IPS-NIHi11 (cell line): ENCODE data around the gene CAT.
A peak's percentile ranks its signal among the peaks of the same experiment; 100 is the strongest.

ENCODE experiments used
- DNase-seq: peaks from one replicate; pipeline ENCODE4 v3.0.0; 2012; ENCODE audit warnings: mixed read lengths, low spot score

CAT gene

DNA sequence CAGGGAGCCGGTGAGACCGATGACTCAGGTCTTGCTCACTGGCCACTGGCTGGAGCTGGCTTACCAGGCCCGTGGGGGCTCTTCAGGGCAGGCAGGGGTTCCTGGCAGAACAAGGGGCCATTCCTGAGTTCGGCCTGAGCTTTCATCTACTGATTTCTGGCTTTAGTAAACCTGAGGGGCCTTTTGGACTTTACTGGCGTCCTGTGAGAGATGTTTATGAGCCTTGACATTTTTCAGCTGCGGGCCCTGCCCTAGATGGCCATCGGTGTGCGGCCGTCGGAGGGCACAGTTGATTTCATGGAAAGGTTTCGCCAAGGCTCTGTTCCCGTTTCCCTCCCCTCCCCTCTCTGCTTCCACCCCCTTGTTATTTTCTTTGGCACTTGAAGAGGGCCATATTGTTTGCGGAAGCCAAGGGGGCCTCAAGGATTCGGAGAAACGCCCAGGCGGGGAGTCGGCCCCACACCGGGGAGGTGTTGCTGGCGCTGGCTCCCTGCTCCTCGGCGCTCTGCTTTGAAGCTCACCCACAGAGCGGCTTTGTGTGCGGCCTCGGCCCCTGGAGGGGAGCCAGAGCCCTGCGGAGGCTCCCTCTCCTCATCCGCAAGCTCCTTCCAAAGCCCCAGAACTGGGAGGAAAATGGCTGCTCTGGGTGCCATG, 57.1 kb downstream of the CAT start:
- no peak for DNase-seq

DNA sequence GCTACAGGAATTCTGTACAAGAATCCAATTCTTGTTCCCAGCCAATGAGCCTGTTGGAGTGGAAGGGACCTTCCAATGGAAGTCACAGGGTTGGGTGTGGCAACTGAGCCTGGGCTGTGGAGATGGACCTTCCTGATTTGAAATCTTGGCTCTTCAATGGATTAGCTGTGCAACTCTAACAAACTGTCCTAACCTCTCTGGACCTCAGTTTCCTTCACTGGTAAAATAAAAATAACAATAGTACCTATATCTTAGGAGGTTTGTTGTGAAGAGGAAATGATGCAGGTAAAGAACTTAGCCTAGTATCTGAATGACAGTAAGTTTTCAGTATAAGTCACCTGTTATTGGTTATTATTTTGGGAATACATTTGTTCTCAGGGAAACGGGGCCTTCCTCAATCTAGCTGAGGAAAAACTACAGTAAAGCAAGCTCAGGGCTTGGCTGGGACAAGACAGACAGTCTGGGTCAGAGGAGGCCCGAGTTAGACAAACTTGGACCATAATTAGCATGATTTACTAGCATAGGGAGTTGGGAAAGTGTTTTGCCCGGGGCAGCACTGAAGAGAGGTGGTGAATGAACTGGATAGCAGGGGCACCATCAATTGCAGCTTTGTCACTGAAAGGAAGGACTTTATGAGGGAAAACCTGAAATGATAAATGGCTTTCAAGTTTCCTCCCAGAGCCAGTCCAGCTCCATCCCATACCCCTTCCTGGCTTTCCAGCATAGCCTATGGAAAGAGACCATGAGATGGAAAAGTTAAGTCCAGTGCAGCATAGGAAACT, 61.2 kb downstream of the CAT start:
- no peak for DNase-seq

DNA sequence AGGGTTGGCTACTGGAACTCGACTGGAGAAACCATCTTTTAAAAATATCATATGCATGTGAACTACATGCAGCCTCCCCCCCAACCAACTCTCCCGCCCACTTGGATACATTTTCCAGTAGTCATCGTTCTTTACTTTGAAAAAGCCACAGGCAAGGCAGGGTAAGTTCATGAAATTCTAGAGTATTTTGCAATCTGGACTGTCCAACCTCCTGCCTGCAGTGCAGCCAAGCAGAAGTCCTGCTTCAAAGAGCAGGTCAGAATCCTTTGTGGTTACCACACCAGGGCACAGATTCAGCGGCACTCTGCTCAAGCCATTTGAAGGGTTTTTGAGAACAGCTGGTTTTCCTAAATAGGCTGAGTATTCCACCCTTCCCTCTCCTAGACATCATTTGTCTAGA, 62.8 kb downstream of the CAT start:
- peak; percentile 38 for DNase-seq

DNA sequence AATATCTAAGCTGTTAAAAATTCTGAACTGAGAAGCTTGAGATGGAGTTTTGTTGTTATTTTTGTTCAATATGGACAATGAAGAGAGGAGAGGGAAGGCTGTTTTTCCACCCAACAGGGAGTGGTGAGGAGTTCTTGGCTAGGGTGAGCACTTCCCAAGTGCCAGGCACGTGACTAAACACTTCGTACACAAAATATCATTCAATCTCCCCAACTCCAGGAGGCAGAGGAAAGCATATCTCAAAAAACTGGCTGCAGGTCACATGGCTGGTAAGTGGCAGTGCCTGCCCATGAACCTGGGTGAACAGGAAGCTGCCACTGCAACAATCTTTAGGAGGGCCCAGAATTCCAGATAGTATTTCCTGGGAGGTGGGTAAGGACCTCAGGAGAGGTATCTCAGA, 63.2 kb downstream of the CAT start:
- no peak for DNase-seq

DNA sequence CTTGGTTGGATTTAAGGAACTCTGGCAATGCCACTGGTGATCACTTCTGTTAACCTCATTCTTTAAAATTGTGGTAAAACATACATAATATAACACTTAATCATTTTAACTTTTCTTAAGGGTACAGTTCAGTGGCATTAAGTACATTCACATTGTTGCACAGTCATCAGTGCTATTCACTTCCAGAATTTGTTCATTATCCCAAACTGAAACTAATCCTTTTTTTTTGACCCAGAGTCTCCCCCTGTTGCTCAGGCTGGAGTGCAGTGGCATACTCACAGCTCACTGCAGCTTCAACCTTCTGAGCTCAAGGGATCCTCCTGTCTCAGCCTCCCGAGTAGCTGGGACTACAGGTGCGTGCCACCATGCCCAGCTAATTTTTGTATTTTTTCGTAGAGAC, 64.2 kb downstream of the CAT start:
- no peak for DNase-seq

DNA sequence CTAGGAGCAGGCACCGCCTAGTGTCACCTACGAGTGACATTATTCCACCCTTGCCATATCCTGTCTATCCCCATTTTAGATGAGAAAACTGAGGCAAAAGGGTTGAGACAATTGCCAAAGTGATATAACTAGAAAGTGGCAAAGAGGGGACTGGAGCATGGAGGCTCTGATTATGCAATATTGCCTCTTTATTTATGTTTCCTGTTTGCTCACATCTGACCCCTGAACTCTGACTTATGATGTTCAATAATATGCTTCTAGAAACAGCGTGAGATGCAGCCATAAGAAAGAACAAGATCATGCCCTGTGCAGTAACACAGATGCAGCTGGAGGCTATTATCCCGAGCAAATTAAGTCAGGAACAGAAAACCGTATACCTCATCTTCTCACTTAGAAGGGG, 67.1 kb downstream of the CAT start:
- no peak for DNase-seq

DNA sequence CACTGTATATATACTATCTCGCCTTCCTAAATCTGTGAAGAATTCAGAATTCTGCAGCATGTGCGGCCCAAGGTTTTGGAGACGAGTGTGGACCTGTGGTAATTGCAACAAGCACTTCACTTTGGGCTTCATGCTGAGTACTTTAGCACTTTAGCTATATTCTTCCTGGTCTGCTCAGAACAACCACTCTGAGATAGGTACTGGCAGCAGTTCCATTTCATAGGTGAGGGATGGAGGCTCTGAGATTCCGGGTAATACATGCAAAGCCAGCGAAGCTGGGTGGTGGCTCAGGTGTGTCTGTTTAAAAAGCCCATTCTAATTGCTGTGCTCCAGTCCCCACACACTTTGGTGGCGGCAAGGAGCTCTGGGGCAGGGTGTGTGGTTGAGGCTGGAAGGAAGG, 68.4 kb downstream of the CAT start:
- no peak for DNase-seq

DNA sequence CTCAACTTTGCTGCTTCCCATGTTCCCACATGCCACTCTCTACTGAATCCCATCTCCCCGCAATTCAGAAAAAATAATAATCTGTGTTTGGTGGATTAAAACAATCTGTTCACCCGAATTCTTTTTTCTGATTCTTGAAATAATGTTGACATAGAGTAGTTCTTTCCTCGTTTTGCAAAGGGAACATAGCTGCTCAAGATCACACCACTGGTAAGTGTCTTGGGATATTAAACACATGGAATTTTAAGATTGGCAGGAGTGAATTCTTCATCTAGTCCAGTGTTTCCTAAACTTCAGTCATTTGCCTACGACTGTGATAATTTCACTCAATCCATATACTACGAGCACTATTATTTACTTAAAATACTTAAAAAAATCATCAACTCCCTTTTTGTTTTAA, 68.9 kb downstream of the CAT start:
- DNase-seq = no peak

DNA sequence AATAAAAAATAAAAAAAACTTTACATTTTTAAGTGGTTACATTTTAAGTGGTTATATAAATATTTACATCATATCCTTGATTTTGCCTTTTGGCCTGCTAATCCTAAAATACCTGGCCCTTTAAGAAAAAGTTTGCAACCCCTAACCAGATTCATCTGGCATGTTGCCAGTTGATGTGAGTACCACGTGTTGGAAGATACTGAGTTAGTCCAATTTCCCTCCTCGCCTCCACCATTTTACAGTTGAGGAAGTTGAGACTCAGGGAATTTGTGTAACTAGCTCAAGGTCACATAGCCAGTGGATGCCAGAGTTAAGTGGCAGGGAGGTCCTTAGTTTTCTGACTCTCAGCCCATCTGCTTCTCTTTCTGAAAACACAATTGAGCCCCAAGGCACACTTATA, 69.8 kb downstream of the CAT start:
- DNase-seq = no peak

DNA sequence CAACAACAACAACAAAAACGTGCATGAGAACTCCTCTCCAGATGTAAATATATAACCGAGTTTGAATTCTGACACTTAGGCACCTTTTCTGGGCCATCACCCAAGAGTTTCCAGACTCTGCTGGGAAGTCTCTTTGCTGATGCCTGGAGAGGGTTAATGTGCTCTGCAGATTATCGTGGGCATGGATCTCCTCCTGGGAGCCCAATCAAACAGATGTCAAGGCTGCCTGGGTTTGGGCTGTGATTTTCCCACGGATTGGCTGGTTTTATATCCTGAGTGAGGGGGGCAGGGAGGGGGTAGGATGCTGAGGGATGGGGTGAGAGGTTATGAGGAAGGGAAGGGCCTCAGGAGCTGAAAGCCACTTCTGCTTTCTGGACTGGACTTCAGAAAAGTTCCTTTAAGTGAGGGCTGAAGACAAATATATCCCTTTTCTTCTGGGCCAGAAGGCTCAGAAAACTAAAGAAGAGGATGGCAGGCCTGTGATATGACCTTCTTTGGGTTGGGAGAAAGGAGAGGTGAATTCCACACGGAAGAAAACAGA, 70.7 kb downstream of the CAT start:
- DNase-seq = no peak

DNA sequence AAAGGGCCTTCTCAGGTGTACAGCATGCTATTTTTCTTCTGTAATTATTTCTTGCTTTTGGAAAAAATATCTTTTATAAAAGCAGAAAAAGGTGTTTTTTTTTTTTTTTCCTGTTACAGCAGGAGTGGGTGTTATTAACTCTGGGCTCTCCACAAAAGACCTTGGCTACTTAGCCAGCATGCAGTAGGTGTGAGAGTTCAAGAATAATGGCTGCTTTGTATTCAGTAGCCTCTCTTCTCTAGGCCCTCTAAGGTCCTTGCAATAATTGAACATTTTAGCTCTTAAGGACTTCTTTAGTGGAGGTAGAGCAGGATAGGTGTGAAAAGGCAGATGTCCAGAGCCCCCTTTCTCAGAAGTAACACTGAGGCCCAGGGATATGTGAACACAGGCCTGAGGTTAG, 71.5 kb downstream of the CAT start:
- no peak for DNase-seq

DNA sequence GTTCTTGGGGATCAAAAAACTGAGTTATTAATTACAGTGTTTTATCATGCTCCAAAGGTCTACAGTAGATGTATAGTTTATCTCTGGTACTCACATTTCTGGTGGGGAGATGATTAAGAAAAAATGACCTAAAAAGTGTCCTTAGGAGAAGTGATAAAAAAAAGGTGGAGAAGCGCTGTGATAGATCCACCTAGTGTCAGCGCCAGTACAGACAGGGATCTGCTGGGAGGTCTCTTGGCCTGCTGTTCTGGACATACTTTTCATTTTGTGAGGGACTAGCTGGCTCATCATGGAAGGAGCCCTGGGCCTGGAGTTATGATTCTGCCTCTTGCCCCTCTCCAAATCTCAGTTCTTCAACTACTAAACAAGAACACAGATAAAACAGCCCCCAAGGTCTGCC, 71.9 kb downstream of the CAT start:
- DNase-seq = no peak

DNA sequence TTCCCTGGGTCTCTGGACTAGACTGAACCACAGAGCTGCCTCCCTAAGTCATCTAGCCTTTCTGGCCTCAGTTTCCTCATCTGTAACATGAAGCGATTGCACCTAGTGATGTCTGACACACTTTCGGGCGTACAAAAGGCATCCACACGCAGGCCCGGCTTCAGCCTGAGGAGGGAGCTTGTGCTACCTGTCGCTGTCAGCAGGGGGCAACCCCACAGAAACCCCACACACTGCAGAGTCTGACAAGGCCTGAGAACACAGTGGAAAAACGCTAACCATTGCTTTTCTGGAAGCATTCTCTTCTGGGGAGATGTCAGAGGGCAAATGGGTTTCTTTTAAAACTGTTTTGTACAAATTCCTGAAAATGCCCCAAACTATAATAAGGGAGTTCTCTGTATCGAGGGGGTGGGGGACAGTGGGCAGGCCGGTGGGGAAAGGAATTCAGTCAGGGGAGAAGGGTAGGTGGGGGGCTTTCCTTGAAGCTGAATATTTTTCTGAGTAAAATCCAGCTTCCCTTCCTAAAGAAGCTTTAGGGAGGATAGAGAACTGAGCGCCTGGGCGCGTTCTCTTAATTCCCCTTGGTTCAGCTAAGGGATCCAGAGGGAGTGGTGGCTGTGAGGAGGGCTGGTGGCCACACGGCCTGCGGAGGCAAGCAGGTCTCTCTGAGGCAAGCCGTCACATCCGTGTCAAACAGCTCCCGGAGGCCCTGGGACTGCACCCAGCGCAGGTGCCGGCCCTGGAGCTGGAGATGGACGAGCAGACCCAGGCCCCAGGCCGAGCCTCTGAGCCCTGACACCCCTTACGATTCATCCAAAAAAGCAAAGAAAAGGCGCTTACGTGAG, 74.3 kb downstream of the CAT start:
- peak; percentile 84 for DNase-seq

DNA sequence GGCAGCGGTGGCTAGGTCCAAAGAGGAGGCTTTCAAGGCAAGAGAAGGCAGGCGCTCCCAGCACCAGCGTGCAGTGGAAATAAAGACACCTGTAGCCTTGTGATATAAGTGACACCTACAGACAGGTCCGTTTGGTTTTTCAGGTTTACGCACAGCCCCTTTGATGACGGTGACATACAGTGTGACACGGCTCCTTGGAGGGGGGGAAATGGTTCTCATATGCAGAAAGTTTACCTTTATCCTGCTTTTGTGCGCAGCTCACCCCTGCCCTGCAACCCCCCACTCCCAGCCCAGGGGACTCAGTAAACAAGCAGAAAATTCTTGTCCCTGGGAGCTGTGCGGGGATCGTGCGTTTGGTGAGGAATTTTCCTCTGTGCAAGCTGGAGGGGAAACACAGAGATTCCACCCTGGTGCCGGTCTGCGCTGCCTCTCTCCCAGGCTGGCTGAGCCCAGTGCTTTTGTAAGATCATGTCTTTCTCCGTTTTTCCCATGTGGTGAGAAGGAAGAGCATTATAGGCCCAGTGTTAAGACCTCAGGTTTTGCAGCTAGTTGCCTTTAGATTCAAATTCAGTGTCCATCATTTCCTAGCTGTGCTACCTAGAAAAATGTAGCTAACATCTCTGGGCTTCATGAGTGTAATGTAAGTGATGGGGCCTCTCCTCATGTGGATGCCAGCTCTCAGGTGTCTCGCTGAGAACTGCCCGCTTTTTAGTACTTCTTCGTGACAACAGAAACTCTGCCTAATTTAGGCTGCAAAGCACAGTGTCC, 75.1 kb downstream of the CAT start, which contains the start of gene ELF5:
TSS of gene ELF5 (minus strand) at position 113 of the 768 bp plus-strand sequence. CDS start 8,045 bp downstream, outside the sequence.
- DNase-seq = no peak

DNA sequence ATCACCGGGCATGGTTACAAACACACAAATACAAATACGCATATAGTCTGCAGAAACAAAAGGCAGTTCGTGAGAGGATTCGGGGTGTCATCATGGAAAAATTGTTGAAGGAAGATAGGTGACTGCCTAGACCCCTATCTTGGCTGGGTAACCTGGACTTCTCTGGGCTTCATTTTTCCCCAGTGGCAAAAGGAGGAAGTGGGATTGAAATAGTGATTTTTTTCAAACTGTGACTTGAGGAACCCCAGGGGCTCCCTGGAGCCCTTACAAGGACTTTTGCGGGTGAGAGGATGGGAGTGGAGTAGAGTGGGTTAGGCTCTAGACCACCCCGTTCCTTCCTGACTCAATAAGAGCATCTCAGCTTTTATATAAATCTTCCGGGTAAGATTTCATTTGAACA, 75.9 kb downstream of the CAT start:
- DNase-seq = no peak

DNA sequence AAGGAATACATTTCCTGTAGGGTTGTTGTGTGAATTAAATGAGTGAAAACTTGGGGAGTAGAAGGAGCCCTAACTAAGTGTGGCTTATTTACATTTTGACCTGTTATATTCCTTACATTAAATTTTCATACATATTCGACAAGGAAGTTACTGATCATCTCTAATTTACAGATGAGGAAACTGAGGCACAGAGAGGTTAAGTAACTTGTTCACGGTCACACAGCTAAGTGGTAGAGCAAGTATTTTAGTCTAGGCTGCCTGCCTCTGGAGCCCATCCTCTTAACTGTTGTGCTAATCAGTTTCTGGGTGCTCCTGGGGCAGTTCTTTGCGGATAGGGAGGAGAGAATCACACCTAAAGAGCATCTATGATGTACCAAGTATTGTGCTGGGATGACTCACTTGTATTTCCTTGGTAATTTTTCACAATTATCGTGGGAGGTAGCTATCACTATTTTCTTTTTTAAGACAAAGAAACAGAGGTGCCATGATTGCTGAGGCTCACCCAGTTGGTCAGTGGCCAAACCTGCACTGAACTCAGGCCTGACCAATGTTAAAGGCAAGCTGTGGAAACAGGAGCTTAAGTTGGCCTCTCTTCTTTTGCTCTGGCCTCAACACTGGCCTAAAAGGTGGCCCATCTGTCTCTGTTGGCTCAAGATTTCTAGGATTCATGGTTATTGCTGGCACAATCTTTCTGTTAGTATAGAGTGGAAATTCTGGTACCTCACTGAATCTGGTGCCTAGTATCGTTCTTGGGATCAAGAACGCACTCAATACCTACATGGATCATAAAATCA, 77.7 kb downstream of the CAT start:
- DNase-seq = no peak

DNA sequence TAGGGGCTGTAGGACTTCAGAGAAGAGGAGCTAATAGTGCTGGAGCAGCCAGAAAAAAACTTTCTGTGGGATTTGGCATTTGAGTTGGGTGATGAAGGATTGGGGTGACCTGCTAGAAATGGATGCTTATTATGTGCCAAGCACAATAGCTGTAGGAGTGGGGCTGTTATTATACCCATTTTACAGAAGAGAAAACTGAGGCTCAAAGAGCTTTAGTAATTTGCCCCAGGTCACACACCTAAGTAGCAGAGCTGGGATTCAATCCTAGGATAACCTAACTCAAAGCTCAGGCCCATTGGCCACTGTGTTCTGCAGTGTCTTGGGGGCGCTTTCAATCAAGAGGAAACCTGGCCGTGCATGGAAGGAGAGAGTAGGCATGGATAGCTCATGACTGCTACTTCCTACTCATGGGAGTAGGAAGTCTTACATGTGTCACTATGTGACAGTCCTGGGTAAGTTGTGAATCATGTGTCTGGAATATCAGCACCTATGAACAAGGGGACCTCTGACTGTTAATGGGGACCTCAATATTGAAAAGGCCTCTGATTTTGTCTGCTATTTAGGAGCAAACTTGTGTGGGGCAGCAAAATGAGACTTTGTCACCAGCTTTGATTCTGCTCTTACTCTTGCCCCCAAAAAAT, 81.0 kb downstream of the CAT start:
- DNase-seq = no peak

DNA sequence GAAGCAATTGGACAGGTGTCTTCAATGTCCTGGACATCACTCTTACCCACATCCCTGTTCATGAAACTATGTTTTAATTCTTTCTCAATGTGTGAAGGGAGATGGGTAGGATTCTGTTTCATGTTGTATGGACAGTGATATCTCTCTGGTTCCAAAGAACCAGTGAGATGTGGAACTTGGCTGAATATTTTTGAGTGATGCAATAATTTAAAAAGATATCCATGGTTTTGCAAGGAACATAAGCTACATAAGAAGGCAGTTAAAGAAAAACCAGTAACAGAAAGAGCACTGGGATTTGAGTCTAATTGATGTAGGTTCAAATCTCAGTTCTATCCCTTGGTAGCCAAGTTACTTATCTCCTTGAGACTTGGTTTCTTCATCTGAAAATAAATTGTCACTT, 82.5 kb downstream of the CAT start:
- no peak for DNase-seq
